Neuron (in vitro differentiated cells): ENCODE data around the gene PTEN.

Experiments
- H2AFZ ChIP-seq: one replicate; pipeline ENCODE4 v1.6.1; 2013; ENCODE audit warnings: low read depth, mild to moderate bottlenecking, inconsistent platforms, low read length, moderate library complexity
- H3K27me3 ChIP-seq: one replicate; pipeline ENCODE4 v1.6.1; 2013; ENCODE audit warnings: low read length; ENCODE audit not compliant: insufficient read depth
- H3K36me3 ChIP-seq: one replicate; pipeline ENCODE4 v1.6.1; 2013; ENCODE audit warnings: low read length; ENCODE audit not compliant: insufficient read depth
- H3K4me1 ChIP-seq: one replicate; pipeline ENCODE4 v1.6.1; 2013; ENCODE audit warnings: low read length; ENCODE audit not compliant: insufficient read depth
- H3K4me3 ChIP-seq: 2 replicates; pipeline ENCODE4 v1.5.1; 2013; ENCODE audit warnings: mild to moderate bottlenecking, low read length, moderate library complexity
- H3K9me3 ChIP-seq: one replicate; pipeline ENCODE4 v1.6.1; 2013; ENCODE audit warnings: low read length

Gene PTEN

DNA sequence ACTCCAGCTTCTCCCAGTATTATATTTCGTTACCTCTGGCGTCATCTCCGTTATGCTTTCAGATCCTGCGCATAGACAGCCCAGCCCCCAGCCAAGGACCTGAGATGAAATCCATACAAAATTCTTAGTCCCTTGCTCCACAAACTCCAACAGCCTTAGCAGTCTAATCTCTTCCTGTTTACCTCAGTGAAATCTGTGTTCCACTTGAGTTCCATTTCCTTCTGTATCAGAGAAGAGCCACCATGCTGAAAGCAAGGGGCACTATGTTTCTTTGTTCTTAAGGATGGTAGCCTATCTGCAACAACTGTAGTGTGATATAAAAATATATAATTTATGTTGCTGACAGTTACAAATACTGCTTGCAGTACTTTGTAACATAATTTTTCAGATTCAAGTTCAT lies 59.8 kb downstream of the PTEN start:
- Histone ChIP-seq H3K27me3 (no peaks in the 10 kb centered on the region), H3K36me3 (peaks cover 10% of the 10 kb centered on the region), H3K9me3 (no peaks in the 10 kb centered on the region), H2AFZ (no peak overlapping the region), H3K4me3 (no peak overlapping the region), H3K4me1 (no peaks in the 10 kb centered on the region)

DNA sequence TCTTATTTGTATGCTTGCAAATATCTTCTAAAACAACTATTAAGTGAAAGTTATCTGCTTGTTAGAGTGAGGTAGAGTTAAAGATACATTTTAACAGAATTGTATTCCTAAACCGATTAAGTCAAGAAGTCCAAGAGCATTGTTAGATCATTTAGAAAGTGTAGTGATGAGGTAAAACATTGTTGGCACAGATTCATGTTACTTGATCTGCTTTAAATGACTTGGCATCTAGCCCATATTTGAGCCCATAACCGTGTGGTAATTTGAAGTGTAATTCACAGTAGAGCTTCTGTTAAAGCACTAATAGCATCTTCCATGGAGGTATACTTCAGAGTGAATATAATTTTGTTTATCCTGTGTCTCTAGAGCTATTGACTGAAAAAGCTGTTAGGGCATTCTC lies 62.1 kb downstream of the PTEN start:
- Histone ChIP-seq H3K4me1 (no peaks in the 10 kb centered on the region), H2AFZ (no peak overlapping the region), H3K9me3 (no peaks in the 10 kb centered on the region), H3K27me3 (no peaks in the 10 kb centered on the region), H3K4me3 (no peak overlapping the region), H3K36me3 (peaks cover 11% of the 10 kb centered on the region)

DNA sequence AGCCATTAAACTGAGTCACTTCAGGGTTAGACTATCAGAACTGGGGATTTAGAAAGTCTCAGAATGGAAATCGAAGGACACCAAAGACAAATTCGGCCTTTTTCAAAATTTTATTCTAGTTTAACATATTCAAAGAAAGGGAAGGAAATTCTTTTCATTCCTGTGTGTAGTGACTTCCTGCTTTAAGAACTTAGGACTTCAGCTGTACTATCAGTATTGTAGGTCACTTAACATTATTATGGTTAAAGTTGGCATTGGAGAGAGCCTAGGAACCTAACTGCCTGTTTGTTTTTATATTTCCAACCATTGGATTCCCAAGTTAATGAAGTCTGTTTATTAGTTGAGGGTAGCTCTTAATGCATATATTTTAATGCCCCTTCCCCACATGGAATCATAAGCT lies 63.7 kb downstream of the PTEN start:
- no peaks in the 10 kb centered on the region for H3K9me3 ChIP-seq
- no peaks in the 10 kb centered on the region for H3K27me3 ChIP-seq
- peaks cover 11% of the 10 kb centered on the region for H3K36me3 ChIP-seq
- H3K4me1 ChIP-seq = no peaks in the 10 kb centered on the region
- no peak overlapping the region for H3K4me3 ChIP-seq
- no peak overlapping the region for H2AFZ ChIP-seq

DNA sequence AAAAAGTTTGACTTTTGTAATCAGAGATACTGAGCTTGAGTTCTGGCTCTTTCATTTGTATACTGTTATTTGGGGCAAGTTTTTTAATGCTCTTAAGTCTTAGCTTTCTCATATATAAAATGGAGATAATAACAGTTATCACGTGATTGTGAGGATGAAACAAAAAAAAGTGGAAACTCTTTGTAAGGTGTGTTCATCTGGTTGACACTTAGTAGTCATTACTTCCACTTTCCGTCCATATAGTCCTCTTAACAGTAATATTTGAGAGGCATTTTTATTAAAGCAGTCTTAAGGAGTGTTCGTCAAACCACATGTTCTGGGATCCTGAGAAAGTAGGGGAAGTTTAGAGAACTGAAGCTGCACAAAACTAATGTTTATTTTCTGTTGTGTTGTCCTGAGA lies 65.6 kb downstream of the PTEN start:
- Histone ChIP-seq H2AFZ (no peak overlapping the region), H3K4me1 (no peaks in the 10 kb centered on the region), H3K27me3 (no peaks in the 10 kb centered on the region), H3K9me3 (no peaks in the 10 kb centered on the region), H3K36me3 (peaks cover 18% of the 10 kb centered on the region), H3K4me3 (no peak overlapping the region)

DNA sequence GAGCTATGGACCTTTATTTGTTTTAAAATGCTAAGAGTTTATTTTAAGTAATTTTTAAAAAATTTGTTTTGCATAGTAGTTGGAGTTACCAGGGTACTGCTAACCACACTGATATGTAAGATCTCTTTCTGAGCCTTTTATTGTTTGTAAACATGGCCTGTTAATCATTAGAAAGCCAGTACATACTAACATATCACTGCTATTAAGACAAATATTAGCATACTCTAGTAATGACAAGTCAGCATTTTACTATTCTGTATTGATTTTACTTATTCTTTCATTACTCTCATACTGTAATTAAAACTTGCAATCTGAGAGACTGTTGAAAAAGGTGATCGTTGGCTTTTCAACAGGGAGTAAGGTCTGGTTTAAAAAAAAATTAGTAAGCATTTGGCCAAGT lies 66.7 kb downstream of the PTEN start:
- Histone ChIP-seq H3K4me1 (no peaks in the 10 kb centered on the region), H3K27me3 (no peaks in the 10 kb centered on the region), H2AFZ (no peak overlapping the region), H3K36me3 (peaks cover 20% of the 10 kb centered on the region), H3K9me3 (no peaks in the 10 kb centered on the region), H3K4me3 (no peak overlapping the region)

DNA sequence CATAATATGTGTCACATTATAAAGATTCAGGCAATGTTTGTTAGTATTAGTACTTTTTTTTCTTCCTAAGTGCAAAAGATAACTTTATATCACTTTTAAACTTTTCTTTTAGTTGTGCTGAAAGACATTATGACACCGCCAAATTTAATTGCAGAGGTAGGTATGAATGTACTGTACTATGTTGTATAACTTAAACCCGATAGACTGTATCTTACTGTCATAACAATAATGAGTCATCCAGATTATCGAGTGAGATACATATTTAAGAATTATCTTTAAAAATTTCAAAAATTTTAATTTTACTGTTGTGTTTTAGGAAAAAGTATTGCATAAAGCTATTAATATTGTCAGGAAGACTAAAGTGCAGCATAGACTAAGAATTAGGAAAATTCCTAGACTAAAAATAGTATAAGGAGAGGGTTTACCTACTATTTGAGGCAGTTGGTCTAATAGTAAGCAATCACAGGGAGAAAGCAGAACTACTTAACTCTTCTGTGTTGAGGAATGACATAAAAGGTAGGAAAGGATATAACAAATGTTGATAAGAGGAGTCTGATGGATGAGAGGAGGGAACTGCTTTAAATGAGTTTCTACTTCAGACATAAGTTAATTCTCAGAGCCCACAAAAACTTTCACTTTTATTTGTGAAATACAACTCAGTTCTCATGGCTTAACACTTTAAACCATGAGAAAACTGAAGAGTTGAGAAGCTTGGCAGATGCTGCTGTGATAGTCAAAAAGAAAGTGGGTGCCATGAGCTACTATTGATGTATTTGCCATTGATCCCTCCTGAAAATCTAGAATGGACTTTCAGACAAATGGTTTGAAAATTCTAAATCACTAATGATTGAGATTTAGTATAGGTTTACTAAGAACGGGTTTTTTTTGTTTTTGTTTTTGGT lies 67.8 kb downstream of the PTEN start:
- H2AFZ ChIP-seq = no peak overlapping the region

DNA sequence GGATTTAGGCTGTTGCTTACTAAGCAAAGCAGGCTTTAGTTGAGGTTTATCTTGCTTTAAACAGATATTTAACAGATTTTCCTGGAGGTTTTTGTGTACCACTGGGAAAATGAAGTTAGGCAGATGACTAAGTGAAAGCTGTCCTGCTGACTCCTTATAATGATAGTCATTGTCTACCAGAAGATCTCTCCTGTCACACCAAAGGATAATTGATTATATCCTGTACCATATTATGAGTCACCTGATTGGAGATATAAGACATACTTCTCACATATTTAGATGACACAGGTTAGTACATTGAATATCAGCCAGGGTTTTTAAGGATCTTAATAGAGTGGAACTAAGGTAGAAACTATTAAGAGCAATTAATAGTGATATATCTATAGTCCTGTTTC lies 68.4 kb downstream of the PTEN start:
- H3K36me3 ChIP-seq = peaks cover 32% of the 10 kb centered on the region
- H3K4me1 ChIP-seq = peaks cover 3% of the 10 kb centered on the region
- H3K27me3 ChIP-seq = no peaks in the 10 kb centered on the region

More for the DNA sequence above, 67.8 kb downstream of the PTEN start:
- H3K4me3 ChIP-seq = no peak overlapping the region
- no peaks in the 10 kb centered on the region for H3K9me3 ChIP-seq
- H3K36me3 ChIP-seq = peaks cover 28% of the 10 kb centered on the region
- H3K27me3 ChIP-seq = no peaks in the 10 kb centered on the region
- peaks cover 3% of the 10 kb centered on the region for H3K4me1 ChIP-seq

DNA sequence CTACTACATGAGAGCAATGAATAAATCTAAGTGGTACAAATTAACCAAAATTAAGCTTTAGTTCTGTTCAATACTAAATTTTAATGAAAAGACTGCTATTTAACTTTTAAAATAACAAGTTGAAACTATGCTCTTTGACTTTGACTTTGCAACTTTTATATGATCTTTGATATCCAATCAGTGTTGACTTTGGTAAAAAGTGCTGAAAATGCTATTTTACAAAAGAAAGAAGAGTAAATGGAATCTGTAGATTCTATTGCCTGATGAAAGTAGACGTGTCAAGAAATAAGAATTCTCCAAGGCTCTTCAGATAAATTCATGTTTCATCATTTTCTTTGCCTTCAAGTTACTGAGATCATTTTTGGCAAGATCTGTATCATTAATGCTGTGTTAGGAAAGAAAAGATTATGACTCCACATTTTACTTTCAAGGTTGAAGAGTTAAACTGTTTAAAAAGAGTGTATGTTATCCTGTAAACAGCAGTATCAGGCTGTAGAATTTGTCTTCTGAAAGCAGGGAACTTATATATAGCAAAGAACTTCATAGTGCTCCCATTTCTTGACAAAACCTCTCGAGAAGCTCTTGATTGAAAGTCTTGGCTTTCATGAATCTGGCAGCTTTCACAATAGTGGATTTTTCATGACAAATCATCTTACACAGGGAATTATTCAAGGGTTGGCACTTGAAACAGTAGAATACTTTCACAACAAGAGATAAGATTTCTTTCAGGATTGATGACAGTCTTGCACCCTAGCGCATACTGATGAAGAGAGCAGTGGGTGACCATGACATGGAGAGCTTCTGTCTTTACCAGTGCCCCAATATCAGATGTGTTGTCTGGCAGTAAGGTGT lies 72.1 kb downstream of the PTEN start:
- no peak overlapping the region for H3K4me3 ChIP-seq
- H3K4me1 ChIP-seq = peaks cover 3% of the 10 kb centered on the region
- H3K9me3 ChIP-seq = no peaks in the 10 kb centered on the region
- H3K36me3 ChIP-seq = peaks cover 34% of the 10 kb centered on the region
- no peaks in the 10 kb centered on the region for H3K27me3 ChIP-seq
- H2AFZ ChIP-seq = no peak overlapping the region

More for the DNA sequence above, 68.4 kb downstream of the PTEN start:
- H2AFZ ChIP-seq = no peak overlapping the region
- no peak overlapping the region for H3K4me3 ChIP-seq
- H3K9me3 ChIP-seq = no peaks in the 10 kb centered on the region

DNA sequence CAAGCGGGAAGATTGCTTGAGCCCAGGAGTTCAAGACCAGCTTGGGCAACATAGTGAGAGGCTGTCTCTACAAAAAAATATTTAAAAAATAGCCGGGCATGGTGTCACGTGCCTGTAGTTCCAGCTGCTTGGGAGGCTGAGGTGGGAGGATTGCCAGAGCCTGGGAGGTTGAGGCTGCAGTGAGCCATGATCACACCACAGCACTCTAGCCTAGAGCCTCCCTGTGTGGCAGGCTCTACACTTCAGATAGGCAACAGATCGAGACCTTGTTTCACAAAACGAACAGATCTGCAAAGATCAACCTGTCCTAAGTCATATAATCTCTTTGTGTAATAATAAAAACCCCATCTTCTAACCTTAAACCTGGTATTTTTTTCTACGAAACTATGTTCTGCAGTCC lies 76.8 kb downstream of the PTEN start:
- Histone ChIP-seq H3K4me3 (no peak overlapping the region), H3K27me3 (no peaks in the 10 kb centered on the region), H3K4me1 (peaks cover 3% of the 10 kb centered on the region), H3K9me3 (no peaks in the 10 kb centered on the region), H3K36me3 (peaks cover 23% of the 10 kb centered on the region), H2AFZ (no peak overlapping the region)

DNA sequence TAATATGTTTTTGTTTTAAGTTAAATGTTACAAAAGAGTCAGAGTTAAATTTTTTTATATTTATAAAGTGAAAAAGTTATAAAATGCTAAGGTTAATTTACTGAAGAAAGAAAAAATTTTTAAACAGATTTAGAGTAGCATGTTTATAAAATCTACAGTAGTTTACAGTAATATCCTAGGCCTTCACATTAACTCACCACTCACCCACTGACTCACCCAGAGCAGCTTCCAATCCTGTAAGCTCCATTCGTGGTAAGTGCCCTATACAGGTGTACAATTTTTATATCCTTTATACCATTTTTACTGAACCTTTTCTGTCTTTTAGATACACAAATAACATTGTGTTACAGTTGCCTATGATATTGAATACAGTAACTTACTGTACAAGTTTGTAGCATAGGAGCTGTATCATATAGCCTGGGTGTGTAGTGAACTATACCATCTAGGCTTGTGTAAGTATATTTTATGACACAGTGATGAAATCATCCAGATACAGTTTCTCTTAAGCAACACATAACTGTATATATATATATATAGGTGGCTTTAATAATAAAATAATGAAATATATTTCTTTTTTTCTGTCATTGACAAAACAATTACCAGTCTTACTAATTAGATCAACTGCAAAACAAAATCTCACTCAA lies 79.6 kb downstream of the PTEN start:
- H2AFZ ChIP-seq = no peak overlapping the region
- no peaks in the 10 kb centered on the region for H3K9me3 ChIP-seq
- H3K4me1 ChIP-seq = no peaks in the 10 kb centered on the region
- peaks cover 15% of the 10 kb centered on the region for H3K36me3 ChIP-seq
- no peak overlapping the region for H3K4me3 ChIP-seq
- no peaks in the 10 kb centered on the region for H3K27me3 ChIP-seq

DNA sequence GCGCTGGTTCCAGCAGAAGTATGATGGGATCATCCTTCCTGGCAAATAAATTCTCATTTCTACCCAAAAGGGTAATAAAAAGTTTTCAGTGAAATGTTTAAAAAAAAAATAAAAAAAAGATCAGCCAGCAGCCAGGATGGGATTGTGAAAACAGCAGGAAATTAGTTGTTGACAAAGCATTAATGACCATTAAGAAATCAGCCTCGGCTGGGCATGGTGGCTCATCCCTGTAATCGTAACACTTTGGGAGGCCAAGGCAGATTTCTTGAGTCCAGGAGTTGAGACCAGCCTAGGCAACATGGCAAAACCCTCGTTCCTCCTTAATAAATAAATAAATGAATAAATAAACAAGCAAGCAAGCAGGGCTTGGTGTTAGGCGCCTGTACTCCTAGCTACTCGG lies 82.6 kb downstream of the PTEN start:
- H3K4me1 ChIP-seq = no peaks in the 10 kb centered on the region
- H3K9me3 ChIP-seq = no peaks in the 10 kb centered on the region
- H3K27me3 ChIP-seq = no peaks in the 10 kb centered on the region
- no peak overlapping the region for H3K4me3 ChIP-seq
- peaks cover 15% of the 10 kb centered on the region for H3K36me3 ChIP-seq
- no peak overlapping the region for H2AFZ ChIP-seq

DNA sequence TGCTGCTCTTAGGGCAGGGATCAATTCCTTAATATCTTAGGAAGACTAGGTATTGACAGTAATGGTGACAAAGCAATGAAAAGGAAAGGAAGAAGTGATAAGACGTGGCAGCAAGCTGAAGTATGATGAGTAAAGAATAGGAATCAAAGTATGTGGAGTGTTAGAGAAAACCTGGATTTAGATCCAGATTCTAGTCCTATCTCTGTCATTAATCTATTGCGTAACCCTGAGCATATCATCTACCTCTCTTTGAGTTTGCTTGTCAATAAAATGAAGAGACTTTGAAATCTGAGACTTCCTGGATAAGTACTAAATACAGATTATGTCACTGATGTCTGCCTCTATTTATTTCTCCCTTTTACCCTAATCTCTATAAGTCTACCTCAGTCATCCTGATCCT lies 89.2 kb downstream of the PTEN start:
- H3K4me3 ChIP-seq = no peak overlapping the region
- H3K9me3 ChIP-seq = no peaks in the 10 kb centered on the region
- peaks cover 33% of the 10 kb centered on the region for H3K36me3 ChIP-seq
- H3K4me1 ChIP-seq = no peaks in the 10 kb centered on the region
- no peaks in the 10 kb centered on the region for H3K27me3 ChIP-seq
- H2AFZ ChIP-seq = no peak overlapping the region

DNA sequence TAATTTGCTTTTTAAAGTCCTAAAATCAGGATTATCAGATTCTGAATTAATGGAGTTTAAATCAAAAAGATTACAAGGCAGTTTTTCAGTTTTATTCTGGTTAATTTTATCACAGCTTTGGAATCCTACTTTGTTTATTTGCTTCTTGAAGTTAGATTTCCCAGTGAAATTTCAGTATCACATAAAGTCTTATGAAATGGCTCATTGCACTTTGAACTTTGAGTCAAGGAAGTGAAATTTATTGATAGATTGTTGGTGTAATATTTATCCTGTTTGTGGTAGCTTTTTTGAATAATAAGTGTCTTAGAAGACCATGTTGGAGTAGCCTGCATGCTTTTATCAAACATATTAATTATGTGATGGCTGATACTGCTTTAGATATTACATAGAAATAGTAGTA lies 92.6 kb downstream of the PTEN start:
- H3K4me1 ChIP-seq = no peaks in the 10 kb centered on the region

More for the DNA sequence above, 92.6 kb downstream of the PTEN start:
- no peaks in the 10 kb centered on the region for H3K27me3 ChIP-seq
- H3K9me3 ChIP-seq = no peaks in the 10 kb centered on the region
- H3K36me3 ChIP-seq = peaks cover 49% of the 10 kb centered on the region
- H3K4me3 ChIP-seq = no peak overlapping the region
- H2AFZ ChIP-seq = no peak overlapping the region
